Smooth muscle cell of the pulmonary artery (primary cell): Measurements from ENCODE around the gene SLC1A7. TPM values are rescaled to one million over a fixed set of nuclear protein-coding genes. Genes with fewer than 3 reads are reported as not detected.

Source experiments
- total RNA-seq: library from RNA; depleted of rRNA; stranded (reverse); fragments of >200 nt; gene quantifications from 2 replicates; pipeline ENCODE4 v1.2.3, GENCODE V29; 2014

SLC1A7 gene
- total RNA-seq = 0.52 and 1.1 TPM in 2 replicates

GRCh38 chr1:53142226-53142853 lies at the start of gene SLC1A7:
SLC1A7 (minus strand) TSS chr1:53142638; CDS start chr1:53142449, 189 bp downstream.

GRCh38 chr1:53061859-53062707 lies 80.4 kb downstream of the SLC1A7 start, which contains the start of gene PODN:
PODN (plus strand) TSS chr1:53062213; CDS start chr1:53069856, 7,643 bp downstream.

Other genes starting within 250 kb of the SLC1A7 start
- gene ECHDC2, start 220.9 kb downstream of the SLC1A7 start, total RNA-seq = 38.9 and 49.8 TPM in 2 replicates
- gene SCP2, start 215.4 kb downstream of the SLC1A7 start, total RNA-seq = 136 and 137 TPM in 2 replicates
- gene PODN, start 80.4 kb downstream of the SLC1A7 start, total RNA-seq = 16.0 and 20.9 TPM in 2 replicates
- 10.8 and 13.3 TPM in 2 replicates for gene CPT2, start 54.2 kb upstream of the SLC1A7 start, total RNA-seq
- gene CZIB, start 78.0 kb upstream of the SLC1A7 start, total RNA-seq = 44.7 and 45.0 TPM in 2 replicates
- gene MAGOH, start 95.9 kb upstream of the SLC1A7 start, total RNA-seq = 18.0 and 23.5 TPM in 2 replicates
- 9.1 and 30.0 TPM in 2 replicates for gene LRP8, start 185.4 kb upstream of the SLC1A7 start, total RNA-seq